Activated CD8-positive, alpha-beta T cell treated with anti-CD3 and anti-CD28 coated beads, Interleukin-2, amount 10 ng/mL, durations not matched to agents 7 days and 5 days (primary cell): ENCODE results near the gene RERE. TPM values are rescaled to one million over a fixed set of nuclear protein-coding genes. Genes with fewer than 3 reads are reported as not detected.

Source experiments
- ATAC-seq: fragments of 150-1000 bp; cut with Tn5 transposase; one replicate; pipeline ENCODE4 v1.10.0; 2021; ENCODE audit warnings: moderate library complexity
- CTCF ChIA-PET: fragments of 350-600 bp; sonication (Branson Sonifier 250); formaldehyde crosslinking; loops from one replicate; lab custom pipeline; 2021; ENCODE audit warnings: antibody characterized with exemption; lab: Charles Lee
- POLR2A ChIA-PET: fragments of 350-600 bp; sonication (Branson Sonifier 250); formaldehyde crosslinking; loops from one replicate; lab custom pipeline; 2021; ENCODE audit warnings: antibody characterized with exemption; lab: Charles Lee
- DNase-seq: peaks from one replicate; pipeline ENCODE4 v3.0.0-alpha.2; 2020
- H3K27ac Mint-ChIP-seq: one replicate; pipeline ENCODE4 v1.8.0; 2021; ENCODE audit warnings: mild to moderate bottlenecking, mixed read lengths
- H3K27me3 Mint-ChIP-seq: one replicate; pipeline ENCODE4 v1.8.0; 2021; ENCODE audit warnings: low read depth, mixed read lengths
- H3K36me3 Mint-ChIP-seq: one replicate; pipeline ENCODE4 v1.8.0; 2021; ENCODE audit warnings: low read depth, mixed read lengths
- H3K4me1 Mint-ChIP-seq: one replicate; pipeline ENCODE4 v1.8.0; 2021; ENCODE audit warnings: low read depth, mixed read lengths
- H3K4me3 Mint-ChIP-seq: one replicate; pipeline ENCODE4 v1.8.0; 2021; ENCODE audit warnings: mild to moderate bottlenecking, mixed read lengths
- H3K9me3 Mint-ChIP-seq: one replicate; pipeline ENCODE4 v1.8.0; 2022; ENCODE audit warnings: mixed read lengths; ENCODE audit not compliant: insufficient read depth
- total RNA-seq, 2 experiments: library from RNA; stranded (reverse); gene quantifications; one replicate each; pipeline ENCODE4 v1.2.3, GENCODE V29; 2021

RERE gene
- total RNA-seq, 2 experiments from 2014 or later = 37.4 to 44.7 TPM

DNA sequence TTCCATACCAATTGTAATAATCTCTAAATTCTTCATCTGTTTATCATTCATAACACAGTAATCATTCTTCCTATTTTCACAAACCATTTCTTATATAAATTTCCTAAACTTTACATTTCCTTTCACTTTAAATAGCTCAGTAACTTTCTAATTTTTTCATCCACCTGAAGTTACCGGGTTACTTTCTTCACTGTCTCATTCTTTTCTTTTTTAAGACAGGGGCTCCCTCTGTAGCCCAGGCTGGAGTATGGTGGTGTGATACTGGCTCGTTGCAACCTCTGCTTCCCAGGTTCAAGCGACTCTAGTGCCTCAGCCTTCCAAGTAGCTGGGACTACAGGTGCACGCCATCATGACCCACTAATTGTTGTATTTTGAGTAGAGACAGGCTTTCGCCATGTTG is 41.3 kb downstream of the RERE start:
- H3K36me3 Mint-ChIP-seq = no peaks in the 10 kb centered on the region
- no peaks in the 10 kb centered on the region for H3K27me3 Mint-ChIP-seq
- DNase-seq = no peak
- no peaks in the 10 kb centered on the region for H3K9me3 Mint-ChIP-seq
- H3K27ac Mint-ChIP-seq = no peak overlapping the region
- no peak overlapping the region for H3K4me3 Mint-ChIP-seq
- POLR2A ChIA-PET = interaction anchor here (0.6 kb wide), 2 partner anchors 13 to 44 kb away, joined by 3 read pairs; no protein-coding TSS in a partner anchor
- H3K4me1 Mint-ChIP-seq = peaks cover 7% of the 10 kb centered on the region
- no peak for ATAC-seq
- CTCF ChIA-PET = interaction anchor here (1.8 kb wide), 1 partner anchor 215 kb away, joined by 4 read pairs; no protein-coding TSS in a partner anchor

DNA sequence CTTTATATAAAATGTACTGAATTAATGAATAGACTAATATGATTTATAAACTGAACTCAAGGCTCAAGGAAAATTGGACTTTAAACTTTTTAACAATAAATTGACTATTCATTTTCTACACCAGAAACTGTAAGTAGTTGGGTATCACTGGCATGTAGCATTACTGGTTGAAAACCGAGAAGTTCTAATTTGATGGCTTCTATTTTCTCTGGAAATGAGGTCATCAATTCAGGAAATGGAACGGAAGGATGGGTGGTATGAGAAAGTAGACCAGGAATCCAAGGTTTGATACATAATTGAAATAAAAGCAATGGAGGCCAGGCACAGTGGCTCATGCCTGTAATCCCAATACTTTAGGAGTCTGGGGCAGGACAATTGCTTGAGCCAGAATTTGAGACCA is 50.4 kb downstream of the RERE start:
- no peaks in the 10 kb centered on the region for H3K9me3 Mint-ChIP-seq
- H3K36me3 Mint-ChIP-seq = no peaks in the 10 kb centered on the region
- ATAC-seq (no peak), DNase-seq (no peak)
- H3K27me3 Mint-ChIP-seq = no peaks in the 10 kb centered on the region
- POLR2A ChIA-PET = no interaction called here
- H3K27ac Mint-ChIP-seq = no peak overlapping the region
- H3K4me3 Mint-ChIP-seq = no peak overlapping the region
- CTCF ChIA-PET = interaction anchor here (0.9 to 1.2 kb wide), 2 partner anchors 40 to 82 kb away, joined by 3 to 4 read pairs; no protein-coding TSS in a partner anchor
- peaks cover 4% of the 10 kb centered on the region for H3K4me1 Mint-ChIP-seq

DNA sequence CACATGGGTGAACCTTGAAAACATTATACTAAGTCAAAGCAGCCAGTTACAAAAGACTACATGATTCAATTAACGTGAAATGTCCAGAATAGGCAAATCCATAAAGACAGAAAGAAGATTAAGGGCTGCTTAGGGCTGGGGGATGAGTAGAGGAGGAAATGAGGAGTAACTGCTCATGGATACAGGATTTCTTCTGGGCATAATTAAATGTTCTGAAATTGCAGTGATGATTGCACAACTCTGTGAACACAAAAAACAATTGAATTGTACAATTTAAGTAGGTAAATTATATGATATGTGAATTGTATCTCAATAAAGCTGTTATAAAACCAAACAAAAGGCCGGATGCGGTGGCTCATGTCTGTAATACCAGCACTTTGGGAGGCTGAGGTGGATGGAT is 52.2 kb downstream of the RERE start:
- no peak for ATAC-seq
- ChIA-PET CTCF (no interaction called here), POLR2A (no interaction called here)
- Mint-ChIP-seq H3K27ac (no peak overlapping the region), H3K27me3 (no peaks in the 10 kb centered on the region), H3K4me3 (no peak overlapping the region), H3K9me3 (no peaks in the 10 kb centered on the region), H3K36me3 (no peaks in the 10 kb centered on the region), H3K4me1 (peaks cover 4% of the 10 kb centered on the region)
- DNase-seq = no peak

DNA sequence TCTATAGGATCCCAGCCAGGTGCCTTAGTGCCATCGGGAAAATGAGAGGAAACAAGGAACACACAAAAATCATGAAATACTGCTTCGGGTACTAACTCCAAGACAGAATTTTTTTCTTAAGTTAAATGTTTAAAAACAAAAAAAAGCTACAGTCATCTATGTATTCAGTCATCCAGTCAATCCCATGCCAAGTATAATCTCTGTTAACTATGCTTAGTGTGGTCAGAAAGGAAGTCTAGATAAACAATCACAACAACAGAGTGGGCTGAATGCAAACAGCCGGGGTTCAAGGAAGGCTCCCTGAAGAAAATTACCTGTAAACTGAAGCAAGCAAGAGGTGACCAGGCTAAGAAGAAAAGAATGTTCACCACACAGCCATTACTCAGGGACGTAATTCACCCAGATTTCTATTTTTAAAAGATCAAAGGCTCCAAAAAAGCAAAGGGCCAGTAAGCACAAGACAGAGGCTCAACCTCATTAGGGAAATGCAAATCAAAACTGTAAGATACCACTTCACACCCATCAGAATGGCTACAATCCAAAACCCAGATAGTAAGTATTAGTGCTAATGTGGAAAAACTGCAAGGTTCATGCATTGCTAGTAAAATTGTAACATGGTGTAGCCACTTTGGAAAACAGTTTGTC is 53.0 kb downstream of the RERE start:
- ATAC-seq (no peak), DNase-seq (no peak)
- ChIA-PET CTCF (interaction anchor here (0.6 kb wide), 1 partner anchor 117 kb away, joined by 3 read pairs; no protein-coding TSS in a partner anchor), POLR2A (interaction anchor here (0.7 kb wide), 1 partner anchor 415 kb away, joined by 4 read pairs; no protein-coding TSS in a partner anchor)
- Mint-ChIP-seq H3K4me1 (peaks cover 4% of the 10 kb centered on the region), H3K27ac (no peak overlapping the region), H3K36me3 (no peaks in the 10 kb centered on the region), H3K27me3 (no peaks in the 10 kb centered on the region), H3K9me3 (no peaks in the 10 kb centered on the region), H3K4me3 (no peak overlapping the region)

DNA sequence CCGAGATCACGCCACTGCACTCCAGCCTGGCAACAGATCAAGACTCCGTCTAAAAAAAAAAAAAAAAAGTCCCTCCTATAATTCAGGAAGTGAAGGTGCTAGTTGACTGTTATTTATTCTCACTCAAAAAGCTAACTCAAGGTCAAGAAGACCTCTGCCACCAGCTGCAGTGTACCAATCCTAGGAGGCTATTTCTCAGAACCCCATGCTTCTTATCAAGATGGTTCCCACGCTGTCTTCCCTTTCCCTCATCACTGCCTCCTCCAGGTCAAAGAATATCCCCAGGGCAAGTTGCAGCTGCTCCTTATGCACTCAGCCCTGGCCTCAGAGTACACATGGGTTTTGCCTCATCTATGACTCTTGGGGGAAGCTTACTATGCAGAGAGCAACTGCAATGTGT is 53.6 kb downstream of the RERE start:
- Mint-ChIP-seq H3K27me3 (no peaks in the 10 kb centered on the region), H3K36me3 (no peaks in the 10 kb centered on the region), H3K4me1 (peaks cover 4% of the 10 kb centered on the region), H3K9me3 (no peaks in the 10 kb centered on the region), H3K4me3 (no peak overlapping the region), H3K27ac (no peak overlapping the region)
- DNase-seq = no peak
- CTCF ChIA-PET = no interaction called here
- POLR2A ChIA-PET = interaction anchor here (0.7 kb wide), 1 partner anchor 415 kb away, joined by 4 read pairs; no protein-coding TSS in a partner anchor
- ATAC-seq = no peak

DNA sequence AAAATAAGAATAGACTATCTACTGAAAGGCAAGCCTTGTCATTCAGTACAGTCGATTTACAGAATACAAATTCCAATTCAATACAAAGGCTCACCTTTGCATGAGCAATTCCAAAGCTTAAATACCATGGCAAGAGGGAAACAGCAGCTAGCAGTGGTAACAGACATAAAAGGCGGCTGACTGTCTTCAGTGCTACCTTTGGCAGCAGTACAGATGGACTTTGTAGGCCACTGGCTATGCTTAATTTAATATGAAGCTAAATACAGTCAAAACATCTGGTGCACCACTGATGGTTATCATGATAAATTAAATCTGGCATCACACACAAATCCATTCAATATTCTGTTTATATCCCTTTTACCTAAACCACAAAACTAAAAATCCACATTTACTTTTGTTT is 62.4 kb downstream of the RERE start:
- ATAC-seq (no peak), DNase-seq (no peak)
- Mint-ChIP-seq H3K4me3 (no peak overlapping the region), H3K27me3 (no peaks in the 10 kb centered on the region), H3K27ac (no peak overlapping the region), H3K4me1 (peaks cover 5% of the 10 kb centered on the region), H3K36me3 (no peaks in the 10 kb centered on the region), H3K9me3 (no peaks in the 10 kb centered on the region)
- ChIA-PET POLR2A (no interaction called here), CTCF (no interaction called here)

DNA sequence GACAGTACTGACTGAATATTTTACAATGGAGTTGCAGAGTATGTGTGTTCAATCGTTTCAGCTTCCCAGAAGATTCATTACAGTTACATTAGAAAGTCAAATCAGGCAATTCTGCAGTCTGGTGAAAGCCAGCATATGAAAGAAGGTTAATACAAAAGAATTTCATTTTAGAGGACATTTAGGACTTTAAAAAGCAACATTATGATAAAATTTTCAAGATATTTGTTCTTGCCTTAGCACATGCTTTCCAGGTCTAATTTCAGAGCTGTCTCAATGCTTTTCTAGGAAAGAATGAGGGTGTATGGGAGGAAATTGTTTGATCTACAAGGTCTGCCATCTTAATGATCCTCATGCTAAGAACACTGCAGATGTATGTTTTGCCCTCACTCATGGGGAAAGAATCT is 63.2 kb downstream of the RERE start:
- no peak overlapping the region for H3K4me3 Mint-ChIP-seq
- ATAC-seq (no peak), DNase-seq (no peak)
- CTCF ChIA-PET = no interaction called here
- POLR2A ChIA-PET = no interaction called here
- H3K36me3 Mint-ChIP-seq = peaks cover 4% of the 10 kb centered on the region
- no peaks in the 10 kb centered on the region for H3K27me3 Mint-ChIP-seq
- no peak overlapping the region for H3K27ac Mint-ChIP-seq
- no peaks in the 10 kb centered on the region for H3K9me3 Mint-ChIP-seq
- H3K4me1 Mint-ChIP-seq = peaks cover 5% of the 10 kb centered on the region

DNA sequence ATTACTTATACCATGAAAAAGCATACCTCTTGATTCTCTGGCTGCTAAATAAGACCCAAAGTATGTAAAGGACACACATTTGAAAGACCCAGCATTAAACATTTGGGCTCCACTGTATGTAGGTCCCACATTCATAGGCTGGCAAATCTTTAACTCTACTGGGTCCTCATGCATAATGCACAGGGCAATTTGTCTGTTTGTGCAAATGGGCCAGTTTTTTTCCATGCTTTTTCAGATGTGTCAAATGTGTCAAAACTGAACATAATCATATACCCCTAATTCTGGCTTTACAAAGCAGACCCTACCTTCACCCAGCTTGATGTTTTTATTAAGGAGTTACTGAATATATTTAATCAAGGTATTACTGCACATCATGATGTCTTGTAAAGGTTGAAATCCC is 63.7 kb downstream of the RERE start:
- CTCF ChIA-PET = no interaction called here
- no peak for DNase-seq
- POLR2A ChIA-PET = no interaction called here
- no peaks in the 10 kb centered on the region for H3K9me3 Mint-ChIP-seq
- H3K4me1 Mint-ChIP-seq = peaks cover 5% of the 10 kb centered on the region
- H3K27ac Mint-ChIP-seq = no peak overlapping the region
- H3K36me3 Mint-ChIP-seq = peaks cover 4% of the 10 kb centered on the region
- H3K4me3 Mint-ChIP-seq = no peak overlapping the region
- no peak for ATAC-seq
- no peaks in the 10 kb centered on the region for H3K27me3 Mint-ChIP-seq

DNA sequence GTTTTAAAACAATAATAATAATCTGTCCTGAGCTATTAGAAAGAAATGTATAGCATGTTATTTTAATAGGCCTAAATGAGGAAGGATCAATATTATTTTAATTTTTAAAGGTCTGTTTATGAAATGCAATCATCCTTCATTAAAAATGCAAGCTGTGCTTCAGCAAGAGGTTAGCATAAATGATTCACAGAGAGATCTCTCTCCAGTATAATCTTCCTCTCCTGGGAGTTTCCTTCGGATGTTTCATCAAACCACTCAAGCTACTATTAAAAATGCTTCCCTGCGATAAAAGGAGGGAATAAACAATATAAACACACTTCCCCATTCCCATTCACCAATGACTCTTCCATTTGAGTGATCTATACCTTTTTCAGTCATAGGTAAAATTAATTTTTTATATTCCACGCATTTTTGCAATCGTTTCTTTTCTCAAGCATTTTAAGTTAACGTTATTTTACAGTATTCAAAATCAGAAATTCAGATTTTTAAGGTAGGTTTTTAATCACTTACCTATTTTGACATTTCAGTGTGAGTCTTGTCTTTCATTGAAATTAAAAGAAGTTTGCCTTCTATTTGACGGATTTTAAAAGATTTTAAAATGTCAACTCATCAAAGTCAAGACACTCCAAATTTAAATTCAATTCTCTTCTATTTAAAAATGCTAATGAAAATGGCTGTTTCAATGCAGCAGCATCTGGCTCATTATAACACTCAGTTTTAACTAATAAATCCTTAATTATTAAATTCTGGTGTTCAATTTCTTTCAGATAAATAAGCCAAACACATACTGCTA is 64.3 kb downstream of the RERE start:
- DNase-seq = no peak
- peaks cover 4% of the 10 kb centered on the region for H3K36me3 Mint-ChIP-seq
- ATAC-seq = no peak
- H3K27me3 Mint-ChIP-seq = no peaks in the 10 kb centered on the region
- ChIA-PET CTCF (interaction anchor here (1.9 kb wide), 1 partner anchor 26 kb away, joined by 8 read pairs; no protein-coding TSS in a partner anchor), POLR2A (no interaction called here)
- no peak overlapping the region for H3K4me3 Mint-ChIP-seq
- no peak overlapping the region for H3K27ac Mint-ChIP-seq
- peaks cover 5% of the 10 kb centered on the region for H3K4me1 Mint-ChIP-seq
- no peaks in the 10 kb centered on the region for H3K9me3 Mint-ChIP-seq

DNA sequence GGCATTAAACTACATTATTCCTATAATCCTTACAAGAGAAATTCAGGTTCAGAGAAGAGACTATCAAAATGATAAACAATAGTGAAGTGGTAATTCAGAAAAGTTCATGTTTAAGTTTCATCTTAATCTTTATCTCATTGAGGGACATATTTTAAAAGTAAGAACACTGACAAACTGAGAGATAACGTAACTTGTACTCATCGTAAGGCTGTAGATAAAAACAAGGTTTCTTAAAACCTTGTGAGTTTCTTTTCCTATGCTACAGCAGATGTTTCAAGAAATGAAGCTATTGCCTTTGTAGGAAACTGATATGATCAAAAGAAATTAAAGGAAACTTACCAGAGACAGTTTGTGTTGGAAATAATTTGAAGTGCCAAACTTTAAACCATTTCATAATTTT is 65.0 kb downstream of the RERE start:
- Mint-ChIP-seq H3K9me3 (no peaks in the 10 kb centered on the region), H3K4me1 (peaks cover 5% of the 10 kb centered on the region), H3K4me3 (no peak overlapping the region), H3K27ac (no peak overlapping the region), H3K36me3 (peaks cover 4% of the 10 kb centered on the region), H3K27me3 (no peaks in the 10 kb centered on the region)
- DNase-seq (no peak), ATAC-seq (no peak)
- ChIA-PET CTCF (interaction anchor here (0.7 to 1.9 kb wide), 4 partner anchors 10 to 423 kb away, joined by 3 to 8 read pairs (median 4); no protein-coding TSS in a partner anchor), POLR2A (interaction anchor here (0.6 kb wide), 2 partner anchors 20 to 28 kb away, joined by 5 to 8 read pairs; no protein-coding TSS in a partner anchor)

DNA sequence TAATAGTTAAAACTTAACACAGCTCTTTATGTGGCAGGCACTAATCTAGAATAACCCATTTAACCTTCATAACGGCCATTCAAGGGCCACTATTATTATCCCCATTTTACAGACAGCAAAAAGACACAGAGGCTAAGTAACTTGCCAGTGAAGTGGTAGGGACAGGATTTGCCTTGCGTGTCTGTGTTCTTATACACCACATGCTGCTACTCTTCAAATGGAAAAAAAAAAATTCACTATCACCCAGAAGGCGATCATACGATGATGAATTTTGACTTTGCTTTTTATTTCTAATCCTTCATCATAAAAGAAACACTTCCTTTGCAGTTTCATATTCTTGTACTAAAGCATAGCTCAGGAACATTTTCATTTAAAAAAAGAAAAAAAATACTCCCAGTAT is 65.5 kb downstream of the RERE start:
- Mint-ChIP-seq H3K4me3 (no peak overlapping the region), H3K36me3 (peaks cover 4% of the 10 kb centered on the region), H3K9me3 (no peaks in the 10 kb centered on the region), H3K4me1 (peaks cover 5% of the 10 kb centered on the region), H3K27ac (no peak overlapping the region), H3K27me3 (no peaks in the 10 kb centered on the region)
- DNase-seq (no peak), ATAC-seq (no peak)
- ChIA-PET POLR2A (interaction anchor here (0.6 kb wide), 2 partner anchors 20 to 29 kb away, joined by 5 to 8 read pairs; no protein-coding TSS in a partner anchor), CTCF (interaction anchor here (0.7 to 1.9 kb wide), 4 partner anchors 11 to 424 kb away, joined by 3 to 8 read pairs (median 4); no protein-coding TSS in a partner anchor)
